ENCODE data around the gene ZNF883.

ZNF883 gene

GRCh38 chr9:112955550-112955949, 56.4 kb downstream of the ZNF883 start:
- no peak for TF ChIP-seq CTCF (IDR thresholded peaks at IDR 0.05; ENCODE audit: insufficient read depth, low read depth, low read length, missing control alignments)
- no peak overlapping the region for H3K4me3 ChIP-seq (ENCODE audit: low read length)
- no peak for DNase-seq (ENCODE audit: low read depth)

GRCh38 chr9:112945620-112946208, 66.3 kb downstream of the ZNF883 start:
- DNase-seq (ENCODE audit: low read depth), result no peak
- peak; percentile 3 for TF ChIP-seq CTCF (IDR thresholded peaks at IDR 0.05; ENCODE audit: insufficient read depth, low read depth, low read length, missing control alignments)
- no peak overlapping the region for H3K4me3 ChIP-seq (ENCODE audit: low read length)

GRCh38 chr9:112939418-112939817, 72.6 kb downstream of the ZNF883 start:
- H3K4me3 ChIP-seq (ENCODE audit: low read length), result no peak overlapping the region
- peak; percentile 40 for DNase-seq (ENCODE audit: low read depth)
- TF ChIP-seq CTCF (IDR thresholded peaks at IDR 0.05; ENCODE audit: insufficient read depth, low read depth, low read length, missing control alignments), result no peak

GRCh38 chr9:112933696-112934095, 78.3 kb downstream of the ZNF883 start:
- no peak for DNase-seq (ENCODE audit: low read depth)
- no peak for TF ChIP-seq CTCF (IDR thresholded peaks at IDR 0.05; ENCODE audit: insufficient read depth, low read depth, low read length, missing control alignments)

GRCh38 chr9:112925058-112925641, 86.8 kb downstream of the ZNF883 start:
- TF ChIP-seq CTCF (IDR thresholded peaks at IDR 0.05; ENCODE audit: insufficient read depth, low read depth, low read length, missing control alignments), result peak; percentile 44
- DNase-seq (ENCODE audit: low read depth), result peak; percentile 51
- H3K4me3 ChIP-seq (ENCODE audit: low read length), result no peak overlapping the region

More at GRCh38 chr9:112933696-112934095, 78.3 kb downstream of the ZNF883 start:
- H3K4me3 ChIP-seq (ENCODE audit: low read length), result no peak overlapping the region

GRCh38 chr9:112921549-112921948, 90.4 kb downstream of the ZNF883 start:
- peak; percentile 85 for TF ChIP-seq CTCF (IDR thresholded peaks at IDR 0.05; ENCODE audit: insufficient read depth, low read depth, low read length, missing control alignments)
- DNase-seq (ENCODE audit: low read depth), result peak; percentile 68
- H3K4me3 ChIP-seq (ENCODE audit: low read length), result no peak overlapping the region

- no peak for TF ChIP-seq CTCF (IDR thresholded peaks at IDR 0.05; ENCODE audit: insufficient read depth, low read depth, low read length, missing control alignments)
- no peak overlapping the region for H3K4me3 ChIP-seq (ENCODE audit: low read length)
- no peak for DNase-seq (ENCODE audit: low read depth)
Measured at GRCh38 chr9:112917987-112918362, 94.0 kb downstream of the ZNF883 start.

All from epithelial cell of esophagus (primary cell).